Adipocyte (in vitro differentiated cells): ENCODE results near the gene CALR3.
"Not testable (repeated sequence)": the region's sequence is repeated elsewhere in the genome, so short reads cannot be mapped to it uniquely, and the experiment has no call there.

Experiments
- DNase-seq: peaks from one replicate; pipeline ENCODE4 v3.0.0-alpha.2; 2015; ENCODE audit warnings: low read depth
- H3K27me3 ChIP-seq: replicated peaks from 2 replicates; pipeline ENCODE4 v1.7.0; 2013; ENCODE audit warnings: mild to moderate bottlenecking, low read length, moderate library complexity; ENCODE audit not compliant: control insufficient read depth, insufficient read depth
- H3K36me3 ChIP-seq: 2 replicates; pipeline ENCODE4 v1.7.0; 2013; ENCODE audit warnings: low read length, mild to moderate bottlenecking, moderate library complexity; ENCODE audit not compliant: control insufficient read depth, insufficient read depth, severe bottlenecking
- H3K4me1 ChIP-seq: 2 replicates; pipeline ENCODE4 v1.7.0; 2013; ENCODE audit warnings: mild to moderate bottlenecking, low read length, moderate library complexity; ENCODE audit not compliant: control insufficient read depth, insufficient read depth
- H3K4me3 ChIP-seq: 2 replicates; pipeline ENCODE4 v1.7.0; 2013; ENCODE audit warnings: mild to moderate bottlenecking, low read length, moderate library complexity
- H3K9ac ChIP-seq: 2 replicates; pipeline ENCODE4 v1.7.0; 2013; ENCODE audit warnings: mild to moderate bottlenecking, low read length, moderate library complexity
- H3K9me3 ChIP-seq: 2 replicates; pipeline ENCODE4 v1.7.0; 2013; ENCODE audit warnings: mild to moderate bottlenecking, low read length, moderate library complexity; ENCODE audit not compliant: control insufficient read depth

The CALR3 gene

DNA sequence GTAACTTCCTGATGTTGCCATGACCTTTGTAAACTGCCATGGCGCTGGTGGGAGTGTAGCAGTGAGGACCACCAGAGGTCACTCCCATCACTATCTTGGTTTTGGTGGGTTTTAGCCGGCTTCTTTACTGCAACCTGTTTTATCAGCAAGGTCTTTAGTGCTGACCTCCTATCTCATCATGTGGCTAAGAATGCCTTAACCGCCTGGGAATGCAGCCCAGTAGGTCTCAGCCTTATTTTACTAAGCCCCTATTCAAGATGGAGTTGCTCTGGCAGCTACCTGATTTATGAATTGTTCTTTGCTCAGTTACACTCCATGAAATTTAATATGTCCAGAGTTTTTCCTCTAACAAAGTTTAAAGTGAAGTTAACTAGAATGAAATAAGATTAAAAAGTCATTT lies 19.6 kb downstream of the CALR3 start:
- no peak for DNase-seq
- Histone ChIP-seq H3K9me3 (no peaks in the 10 kb centered on the region), H3K27me3 (no peaks in the 10 kb centered on the region), H3K9ac (no peak overlapping the region), H3K4me1 (peaks cover 12% of the 10 kb centered on the region), H3K4me3 (no peak overlapping the region), H3K36me3 (no peaks in the 10 kb centered on the region)

DNA sequence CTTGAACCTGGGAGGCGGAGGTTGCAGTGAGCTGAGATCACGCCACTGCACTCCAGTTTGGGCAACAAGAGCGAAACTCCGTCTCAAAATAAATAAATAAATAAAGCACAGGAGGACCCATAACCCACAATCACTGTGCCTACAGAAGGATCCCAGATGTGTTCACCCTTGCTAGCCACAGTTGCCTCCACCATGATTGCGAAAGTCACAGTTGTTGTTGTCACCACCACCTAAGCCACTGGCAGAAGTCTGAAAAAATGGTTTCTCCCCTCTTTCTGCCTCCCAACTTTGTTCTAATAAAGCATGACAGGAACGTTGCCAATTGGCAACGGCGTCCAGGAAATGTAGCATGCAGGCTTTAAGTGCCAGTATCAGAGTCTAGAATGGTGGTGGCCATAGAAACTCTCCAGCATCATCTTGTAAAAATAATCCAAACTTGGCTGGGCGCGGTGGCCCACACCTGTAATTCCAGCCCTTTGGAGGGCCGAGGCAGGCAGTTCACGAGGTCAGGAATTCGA lies 22.0 kb downstream of the CALR3 start:
- Histone ChIP-seq H3K4me3 (no peak overlapping the region), H3K9ac (no peak overlapping the region), H3K4me1 (peaks cover 27% of the 10 kb centered on the region), H3K27me3 (no peaks in the 10 kb centered on the region), H3K36me3 (no peaks in the 10 kb centered on the region), H3K9me3 (no peaks in the 10 kb centered on the region)
- DNase-seq = no peak

DNA sequence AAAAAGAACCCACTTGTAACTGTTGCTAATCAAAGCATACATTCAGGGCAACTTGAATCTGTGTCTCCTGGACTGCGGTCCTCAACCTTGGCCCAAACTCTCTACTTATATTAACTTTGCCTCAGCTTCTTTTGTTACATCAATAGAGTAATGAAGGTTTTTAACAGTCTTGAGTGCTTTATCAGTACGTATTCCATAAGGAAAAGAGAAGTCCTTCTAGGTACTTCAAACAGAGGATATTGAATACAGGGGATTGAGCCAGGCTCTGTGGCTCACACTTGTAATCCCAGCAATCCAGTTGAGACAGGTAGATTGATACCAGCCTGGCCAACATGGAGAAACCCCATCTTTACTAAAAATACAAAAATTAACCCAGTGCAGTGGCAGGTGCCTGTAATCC lies 23.0 kb downstream of the CALR3 start:
- H3K9ac ChIP-seq = no peak overlapping the region
- H3K27me3 ChIP-seq = no peaks in the 10 kb centered on the region
- no peak for DNase-seq
- H3K4me1 ChIP-seq = peaks cover 27% of the 10 kb centered on the region
- no peaks in the 10 kb centered on the region for H3K36me3 ChIP-seq
- H3K4me3 ChIP-seq = no peak overlapping the region
- no peaks in the 10 kb centered on the region for H3K9me3 ChIP-seq

DNA sequence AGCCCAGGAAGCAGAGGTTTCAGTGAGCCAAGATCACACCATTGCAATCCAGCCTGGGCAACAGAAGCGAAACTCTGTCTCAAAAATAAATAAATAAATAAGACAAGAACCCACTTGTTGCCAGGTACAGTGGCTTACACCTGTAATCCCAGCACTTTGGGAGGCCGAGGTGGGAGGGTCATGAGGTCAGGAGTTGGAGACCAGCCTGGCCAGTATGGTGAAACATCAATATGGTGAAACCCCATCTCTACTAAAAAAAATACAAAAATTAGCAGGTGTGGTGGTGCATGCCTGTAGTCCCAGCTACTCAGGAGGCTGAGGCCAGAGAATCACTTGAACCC lies 23.4 kb downstream of the CALR3 start:
- not testable (repeated sequence) for H3K27me3 ChIP-seq, DNase-seq, H3K9me3 ChIP-seq, H3K36me3 ChIP-seq
- Histone ChIP-seq H3K4me3 (peak overlapping the region; percentile 77), H3K9ac (peak overlapping the region; percentile 90), H3K4me1 (peaks cover 27% of the 10 kb centered on the region)

DNA sequence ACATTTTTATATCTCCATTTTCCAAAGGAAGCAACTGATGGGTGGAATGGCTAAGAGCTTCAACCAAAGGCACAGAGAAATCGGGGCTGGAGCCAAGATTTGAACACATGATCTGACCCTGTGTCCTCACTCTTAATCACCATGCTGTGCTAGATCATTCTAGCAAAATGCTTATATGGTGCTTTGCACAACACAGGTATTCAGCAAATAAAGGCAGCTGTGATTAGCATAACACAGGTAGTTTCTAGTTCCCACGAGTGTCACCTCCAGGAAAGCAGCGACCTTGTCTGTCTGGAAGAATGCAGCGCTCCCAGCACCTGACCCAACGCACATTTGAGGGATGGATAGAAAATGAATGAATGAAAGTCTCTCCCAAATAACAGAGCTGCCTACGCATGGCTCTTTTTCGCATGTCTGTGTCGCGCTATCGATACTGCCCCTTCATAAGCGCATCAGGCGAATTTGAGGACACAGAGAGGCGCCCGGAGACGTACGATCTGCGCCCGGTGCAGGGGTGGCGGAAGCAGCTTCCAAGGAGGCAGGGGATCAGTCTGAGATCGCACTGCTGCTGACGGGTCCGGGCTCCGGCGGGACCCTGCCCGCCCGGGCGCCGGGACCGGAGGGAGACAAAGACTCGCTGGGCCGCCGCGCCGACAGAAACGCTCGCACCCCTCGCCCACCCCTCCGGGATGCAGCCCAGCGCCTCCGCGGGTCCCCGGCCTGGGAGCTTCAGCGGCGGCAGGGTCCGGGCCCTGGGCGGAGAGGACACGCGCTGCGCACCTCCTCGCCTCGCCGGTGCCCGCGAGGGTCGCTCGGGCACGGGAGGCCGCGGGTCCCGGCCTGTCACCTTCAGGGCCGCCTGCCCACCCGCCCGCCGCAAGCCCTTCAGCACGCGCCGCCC lies 24.8 kb downstream of the CALR3 start:
- no peaks in the 10 kb centered on the region for H3K27me3 ChIP-seq
- peak overlapping the region; percentile 89 for H3K9ac ChIP-seq
- DNase-seq = peak; percentile 55
- H3K9me3 ChIP-seq = no peaks in the 10 kb centered on the region
- peak overlapping the region; percentile 91 for H3K4me3 ChIP-seq
- peaks cover 27% of the 10 kb centered on the region for H3K4me1 ChIP-seq
- H3K36me3 ChIP-seq = no peaks in the 10 kb centered on the region

DNA sequence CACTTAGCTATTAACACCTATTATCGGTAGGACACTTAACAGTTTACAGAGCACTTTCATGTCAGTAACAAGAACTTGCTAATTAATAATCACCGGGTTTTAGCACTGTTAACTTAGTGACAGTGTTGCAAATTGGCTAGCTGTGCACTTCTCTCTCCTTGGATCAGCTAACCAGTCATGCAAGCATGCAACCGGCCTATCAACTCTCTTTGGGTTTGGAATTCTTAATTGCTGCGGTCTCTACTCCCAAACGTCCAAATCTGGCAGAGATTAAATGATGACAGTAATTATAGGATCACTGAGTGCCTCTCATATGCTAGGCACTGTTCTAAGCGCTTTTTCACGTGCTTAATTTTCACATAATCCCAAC lies 25.4 kb downstream of the CALR3 start:
- no peaks in the 10 kb centered on the region for H3K27me3 ChIP-seq
- peak overlapping the region; percentile 91 for H3K4me3 ChIP-seq
- peak; percentile 15 for DNase-seq
- peaks cover 30% of the 10 kb centered on the region for H3K4me1 ChIP-seq
- no peaks in the 10 kb centered on the region for H3K9me3 ChIP-seq
- H3K36me3 ChIP-seq = no peaks in the 10 kb centered on the region
- H3K9ac ChIP-seq = peak overlapping the region; percentile 89

DNA sequence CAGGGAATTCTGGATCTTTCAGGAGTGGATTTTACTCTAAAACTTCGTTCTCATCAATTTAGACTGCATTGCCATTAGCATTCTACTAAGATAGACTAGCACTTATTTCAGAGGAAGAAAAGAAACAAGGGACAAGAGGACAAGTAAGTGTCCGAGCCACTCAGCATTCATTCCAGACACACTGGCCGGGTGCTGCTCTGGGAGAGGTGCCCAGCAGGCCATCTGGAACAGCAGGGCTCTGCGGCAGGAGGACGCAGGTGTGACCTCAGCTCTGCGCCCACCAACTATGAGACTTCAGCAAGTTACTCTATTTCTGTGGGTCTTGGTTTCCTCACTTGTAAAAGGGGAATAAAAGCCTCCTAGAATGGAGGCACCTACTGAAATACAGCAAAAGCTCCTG lies 28.4 kb downstream of the CALR3 start:
- no peaks in the 10 kb centered on the region for H3K9me3 ChIP-seq
- H3K9ac ChIP-seq = no peak overlapping the region
- peaks cover 37% of the 10 kb centered on the region for H3K4me1 ChIP-seq

DNA sequence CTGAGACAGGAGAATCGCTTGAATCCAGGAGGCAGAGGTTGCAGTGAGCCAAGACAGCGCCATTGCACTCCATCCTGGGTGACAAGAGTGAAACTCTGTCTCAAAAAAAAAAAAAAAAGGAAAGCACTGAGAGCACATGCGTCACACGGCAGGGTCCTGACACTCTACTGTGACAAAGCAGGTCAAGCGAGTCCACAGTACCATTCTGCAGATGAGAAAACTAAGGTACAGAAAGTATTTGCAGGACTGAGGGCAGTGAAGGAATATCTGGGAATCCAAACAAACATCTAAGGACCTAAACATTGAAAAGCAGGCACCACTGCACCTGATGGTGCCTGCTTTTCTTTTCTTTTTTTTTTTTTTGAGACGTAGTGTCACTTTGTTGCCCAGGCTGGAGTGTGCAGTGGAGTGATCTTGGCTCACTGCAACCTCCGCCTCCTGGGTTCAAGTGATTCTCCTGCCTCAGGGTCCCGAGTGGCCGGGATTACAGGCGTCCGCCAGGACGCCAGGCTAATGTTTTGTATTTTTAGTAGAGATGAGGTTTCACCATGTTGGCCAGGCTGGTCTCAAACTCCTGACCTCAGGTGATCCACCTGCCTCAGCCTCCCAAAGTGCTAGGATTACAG lies 29.1 kb downstream of the CALR3 start:
- not testable (repeated sequence) for H3K27me3 ChIP-seq, H3K36me3 ChIP-seq, H3K4me3 ChIP-seq, H3K9ac ChIP-seq, H3K9me3 ChIP-seq, DNase-seq
- H3K4me1 ChIP-seq = peaks cover 32% of the 10 kb centered on the region

More for the DNA sequence above, 28.4 kb downstream of the CALR3 start:
- H3K27me3 ChIP-seq = no peaks in the 10 kb centered on the region
- DNase-seq = no peak
- no peak overlapping the region for H3K4me3 ChIP-seq
- H3K36me3 ChIP-seq = no peaks in the 10 kb centered on the region

DNA sequence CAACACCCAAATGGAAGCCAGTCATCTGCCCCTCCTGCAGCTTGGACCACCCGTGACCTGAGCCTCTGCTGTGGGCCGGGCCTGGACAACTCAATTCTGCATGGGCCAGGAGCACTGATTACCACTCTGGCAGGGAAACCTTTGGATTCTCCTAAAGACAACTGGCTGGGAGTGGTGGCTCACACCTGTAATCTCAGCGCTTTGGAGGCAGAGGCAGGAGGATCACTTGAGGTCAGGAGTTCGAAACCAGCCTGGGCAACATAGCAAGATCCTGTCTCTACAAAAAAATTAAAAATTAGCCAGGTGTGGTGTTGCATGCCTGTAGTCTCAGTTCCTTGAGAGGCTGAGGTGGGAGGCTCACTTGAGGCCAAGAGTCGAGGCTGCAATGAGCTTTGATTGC lies 30.7 kb downstream of the CALR3 start:
- Histone ChIP-seq H3K4me1 (peaks cover 30% of the 10 kb centered on the region), H3K9me3 (no peaks in the 10 kb centered on the region), H3K4me3 (no peak overlapping the region), H3K9ac (no peak overlapping the region), H3K36me3 (no peaks in the 10 kb centered on the region), H3K27me3 (no peaks in the 10 kb centered on the region)
- DNase-seq = no peak

DNA sequence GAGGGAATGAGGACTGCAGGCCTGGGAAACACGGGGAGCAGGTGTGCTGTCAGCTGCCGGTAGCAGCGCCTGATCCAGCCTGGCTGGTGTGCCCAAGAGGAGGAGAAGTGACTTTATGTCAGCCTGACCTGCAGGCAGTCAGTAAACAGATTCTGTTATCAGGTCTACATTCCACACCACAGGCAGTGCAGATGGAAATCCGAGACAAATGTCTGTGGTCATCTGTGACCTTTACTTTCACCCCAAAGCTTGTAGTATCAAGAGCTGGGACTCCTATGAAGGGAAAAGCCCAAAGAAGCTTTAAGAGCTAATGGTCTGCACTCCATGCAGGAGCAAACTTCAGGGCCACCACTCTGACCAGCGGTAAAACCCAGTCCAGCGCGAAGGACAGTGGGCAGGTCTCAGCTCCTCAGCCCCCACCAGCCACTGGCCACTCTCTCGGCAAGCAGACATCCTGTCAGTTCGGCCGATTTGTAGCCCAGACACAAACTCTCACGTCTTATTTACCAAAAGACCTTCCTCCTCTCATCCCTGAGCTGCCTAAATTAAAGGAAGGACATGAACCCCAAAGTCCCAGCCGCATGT lies 31.9 kb downstream of the CALR3 start:
- Histone ChIP-seq H3K9ac (no peak overlapping the region), H3K4me3 (no peak overlapping the region), H3K9me3 (no peaks in the 10 kb centered on the region), H3K4me1 (peaks cover 23% of the 10 kb centered on the region), H3K36me3 (no peaks in the 10 kb centered on the region), H3K27me3 (no peaks in the 10 kb centered on the region)
- peak; percentile 18 for DNase-seq

DNA sequence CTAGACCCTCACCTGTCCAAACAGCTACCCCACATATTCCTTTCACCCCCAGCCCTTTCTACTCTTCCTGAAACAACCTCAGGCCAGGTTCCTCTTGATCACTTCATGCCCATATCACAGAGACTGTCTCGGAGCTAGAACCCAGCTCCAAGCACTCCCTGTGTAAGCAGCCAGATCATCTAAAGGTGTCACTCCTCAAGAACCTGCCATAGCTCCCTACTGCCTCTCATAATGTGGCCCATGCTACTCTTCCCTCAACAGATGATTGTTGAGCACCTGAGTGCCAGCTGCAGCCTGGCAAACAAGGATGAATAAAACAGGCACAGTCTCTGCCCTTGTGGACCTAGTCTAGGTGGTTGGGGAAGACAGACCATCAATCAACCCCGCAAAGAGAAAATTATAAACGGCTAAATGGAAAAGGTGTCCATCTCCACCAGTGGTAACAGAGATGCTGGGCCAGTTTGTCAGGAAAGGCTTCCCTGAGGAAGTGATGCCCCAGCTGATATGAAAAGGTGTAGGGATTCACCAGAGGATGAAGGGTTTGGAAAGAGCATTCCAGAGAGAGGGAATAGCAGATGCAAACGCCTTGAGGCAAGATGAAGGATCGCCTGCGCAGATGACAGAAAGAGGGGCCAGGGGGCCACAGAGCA lies 32.5 kb downstream of the CALR3 start:
- DNase-seq = no peak
- no peaks in the 10 kb centered on the region for H3K27me3 ChIP-seq
- peaks cover 23% of the 10 kb centered on the region for H3K4me1 ChIP-seq

More for the DNA sequence above, 32.5 kb downstream of the CALR3 start:
- no peak overlapping the region for H3K4me3 ChIP-seq
- H3K9me3 ChIP-seq = no peaks in the 10 kb centered on the region
- no peak overlapping the region for H3K9ac ChIP-seq
- H3K36me3 ChIP-seq = no peaks in the 10 kb centered on the region
